WERI-Rb-1 (cell line): ENCODE measurements around the gene EDA.

Experiments
- DNase-seq: peaks from one replicate; pipeline ENCODE4 v3.0.0-alpha.2; 2020
- H3K27ac ChIP-seq: fragments of 250-450 bp; sonication (Bioruptor Pico); 2 replicates; pipeline ENCODE4 v1.5.1; 2020; ENCODE audit warnings: mild to moderate bottlenecking, moderate library complexity
- H3K27me3 ChIP-seq: fragments of 250-450 bp; sonication (Bioruptor Pico); 2 replicates; pipeline ENCODE4 v1.5.1; 2021; ENCODE audit warnings: mild to moderate bottlenecking, low read depth, moderate library complexity; ENCODE audit not compliant: insufficient read depth, severe bottlenecking
- H3K36me3 ChIP-seq: fragments of 250-450 bp; sonication (Bioruptor Pico); 2 replicates; pipeline ENCODE4 v1.5.1; 2020; ENCODE audit warnings: mild to moderate bottlenecking, moderate library complexity
- H3K4me3 ChIP-seq: 2 replicates; pipeline ENCODE4 v1.5.1; 2011; ENCODE audit warnings: low read depth, mild to moderate bottlenecking, control low read depth, low read length
- H3K9me3 ChIP-seq: fragments of 250-450 bp; sonication (Bioruptor Pico); 2 replicates; pipeline ENCODE4 v1.5.1; 2021; ENCODE audit warnings: mild to moderate bottlenecking, moderate library complexity; ENCODE audit not compliant: severe bottlenecking
- CTCF ChIP-seq: IDR thresholded peaks from 2 replicates; pipeline ENCODE4 v1.5.1; 2011; ENCODE audit warnings: low read depth, mild to moderate bottlenecking, control low read depth, inconsistent platforms, low read length

The EDA gene

DNA sequence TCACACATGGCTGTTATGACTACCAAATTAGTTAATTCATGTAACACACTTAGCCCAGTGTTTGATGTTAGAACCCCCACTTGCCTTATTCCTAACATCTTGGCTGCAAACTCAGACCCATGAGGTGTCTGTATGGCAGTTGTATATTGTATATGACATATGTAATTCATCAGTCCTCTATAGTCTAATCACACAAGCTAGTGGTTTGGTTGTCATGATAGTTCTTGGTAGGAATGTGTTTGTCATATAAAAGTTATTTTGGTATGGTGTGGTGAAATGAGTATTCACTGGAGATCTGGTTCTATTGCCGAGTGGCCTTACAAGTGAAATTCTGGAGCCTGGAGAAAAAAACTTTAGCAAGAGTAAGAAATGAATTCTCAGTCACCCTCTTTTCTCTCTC lies 284.6 kb downstream of the EDA start:
- DNase-seq: no peak
- Histone ChIP-seq H3K4me3 (no peak overlapping the region), H3K27ac (no peak overlapping the region), H3K36me3 (no peaks in the 10 kb centered on the region), H3K9me3 (no peaks in the 10 kb centered on the region), H3K27me3 (no peaks in the 10 kb centered on the region)
- TF ChIP-seq CTCF: no peak

DNA sequence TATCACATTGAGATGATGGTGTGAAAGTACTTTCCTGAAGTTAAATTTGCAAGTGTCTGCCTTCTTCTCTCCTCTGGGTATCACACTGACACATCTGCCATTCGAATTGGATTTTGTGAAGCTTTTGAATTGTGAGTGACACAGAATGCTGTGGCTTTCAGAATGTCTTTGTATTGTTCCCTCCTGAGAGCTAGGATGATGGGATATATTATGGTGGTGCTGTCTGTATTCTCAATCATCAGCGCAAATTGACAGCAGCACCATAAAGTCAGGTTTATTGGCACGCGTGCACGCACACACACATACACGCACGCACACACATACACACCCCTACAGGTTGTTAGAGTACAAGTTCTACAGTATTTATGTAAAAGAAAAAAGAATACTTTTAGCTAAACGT lies 290.5 kb downstream of the EDA start:
- no peak for DNase-seq
- H3K9me3 ChIP-seq: no peaks in the 10 kb centered on the region
- H3K4me3 ChIP-seq: no peak overlapping the region
- H3K27ac ChIP-seq: no peak overlapping the region
- H3K36me3 ChIP-seq: no peaks in the 10 kb centered on the region
- H3K27me3 ChIP-seq: no peaks in the 10 kb centered on the region
- TF ChIP-seq CTCF: no peak

DNA sequence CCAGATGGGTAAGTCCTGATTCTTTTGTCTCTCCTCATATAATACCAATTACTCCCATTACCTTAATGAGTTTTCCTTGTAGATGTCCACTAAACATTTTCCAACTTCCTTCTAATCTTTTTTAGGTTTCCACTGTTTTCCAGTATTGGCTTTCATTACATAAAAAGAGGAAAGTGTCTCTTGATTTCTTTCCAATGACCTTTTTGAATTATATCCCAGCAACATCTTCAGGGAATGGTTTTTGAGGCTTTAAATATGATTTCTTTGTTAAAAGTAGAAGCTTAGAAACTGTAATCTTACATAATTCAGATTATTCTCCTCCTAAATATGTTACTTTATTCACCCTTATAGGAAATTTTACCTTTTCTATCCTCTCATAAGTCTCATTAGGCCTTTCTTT lies 298.9 kb downstream of the EDA start:
- Histone ChIP-seq H3K27me3 (no peaks in the 10 kb centered on the region), H3K27ac (no peak overlapping the region), H3K4me3 (no peak overlapping the region), H3K9me3 (peaks cover 2% of the 10 kb centered on the region), H3K36me3 (no peaks in the 10 kb centered on the region)
- DNase-seq: no peak
- TF ChIP-seq CTCF: no peak

GRCh38 chrX:69919749-69920148 lies 303.8 kb downstream of the EDA start:
- Histone ChIP-seq H3K4me3 (no peak overlapping the region), H3K36me3 (no peaks in the 10 kb centered on the region), H3K27ac (no peak overlapping the region), H3K27me3 (no peaks in the 10 kb centered on the region), H3K9me3 (peaks cover 2% of the 10 kb centered on the region)
- DNase-seq: no peak
- no peak for TF ChIP-seq CTCF

GRCh38 chrX:69932323-69932722 lies 316.4 kb downstream of the EDA start:
- no peaks in the 10 kb centered on the region for H3K36me3 ChIP-seq
- DNase-seq: no peak
- no peaks in the 10 kb centered on the region for H3K27me3 ChIP-seq
- no peak overlapping the region for H3K27ac ChIP-seq
- H3K4me3 ChIP-seq: no peak overlapping the region
- H3K9me3 ChIP-seq: no peaks in the 10 kb centered on the region
- no peak for TF ChIP-seq CTCF

GRCh38 chrX:69948276-69948797 lies 332.4 kb downstream of the EDA start:
- TF ChIP-seq CTCF: no peak
- H3K9me3 ChIP-seq: no peaks in the 10 kb centered on the region
- H3K4me3 ChIP-seq: no peak overlapping the region
- H3K27me3 ChIP-seq: no peaks in the 10 kb centered on the region
- H3K27ac ChIP-seq: no peak overlapping the region
- no peaks in the 10 kb centered on the region for H3K36me3 ChIP-seq
- DNase-seq: no peak
